ENCODE measurements around the gene ACOX1. TPM values are rescaled to one million over a fixed set of nuclear protein-coding genes. Genes with fewer than 3 reads are reported as not detected.

ACOX1 gene
- total and polyA plus RNA-seq, 2 of the 13 experiments (the other 11 are each of a cell fraction or from before 2014, with no cell fraction given), result 86.4 to 120 TPM

DNA sequence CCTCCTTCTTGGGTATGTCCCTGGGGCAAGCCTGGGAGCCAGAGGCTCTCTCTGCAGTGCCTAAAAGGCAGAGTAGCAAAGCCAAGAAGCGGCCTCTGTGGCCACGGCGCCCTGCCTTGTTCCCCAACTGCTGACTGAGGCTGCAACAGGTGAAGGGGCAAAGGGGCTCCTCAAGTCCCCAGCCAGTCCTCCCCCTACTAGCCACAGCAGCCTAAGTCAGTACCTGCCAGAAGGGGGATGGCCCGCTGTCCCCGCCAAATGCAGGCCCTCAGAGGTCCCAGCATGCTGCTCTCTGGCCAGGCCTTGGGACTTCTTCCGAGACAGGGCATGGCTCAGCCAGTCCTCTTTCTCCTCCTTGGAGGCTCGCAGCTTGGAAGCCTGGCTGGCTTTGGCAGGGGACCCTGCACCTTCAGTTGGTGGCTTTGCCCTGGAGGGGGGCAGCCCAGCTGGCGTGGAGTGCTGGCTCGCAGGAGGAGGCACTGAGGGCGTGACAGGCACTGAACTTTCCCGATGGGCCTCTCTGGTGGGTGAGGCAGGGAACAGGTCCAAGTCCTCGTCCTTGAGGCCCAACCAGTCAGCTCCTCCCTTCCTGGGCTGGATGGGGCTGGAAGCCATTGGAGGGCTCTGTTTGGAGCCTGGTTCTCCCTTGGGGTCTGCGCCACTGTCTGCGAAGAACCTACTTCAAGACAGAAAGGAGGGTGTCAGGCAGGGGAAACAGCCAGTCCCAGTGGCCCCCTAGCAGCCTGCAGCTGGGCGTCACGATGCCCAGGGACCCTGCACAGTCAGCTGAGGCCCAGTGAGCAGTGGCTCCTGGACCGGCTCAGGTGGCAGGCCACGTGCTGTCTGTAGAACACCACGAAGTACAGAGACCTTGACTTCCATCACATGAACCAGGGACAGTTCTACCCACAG is 55.7 kb downstream of the ACOX1 start (continued):
- 0 out of 2 replicates have a peak, but pooled peaks have one; percentile 42 for TF ChIP-seq POGK (CRISPR knock-in tag; conservative IDR thresholded peaks at IDR 0.05)
- 0 out of 2 replicates have a peak, but pooled peaks have one; percentile 14 for TF ChIP-seq ZNF572 (CRISPR knock-in tag; IDR thresholded peaks at IDR 0.05)
- peak; percentile 40; the same call in 1 of the 2 replicates for TF ChIP-seq IRF9 (CRISPR knock-in tag; IDR thresholded peaks at IDR 0.05; ENCODE audit: borderline replicate concordance)
- peak; percentile 72 for TF ChIP-seq ZNF883 (CRISPR knock-in tag; IDR thresholded peaks at IDR 0.05; ENCODE audit: not compliant biosample characterization)
- TF ChIP-seq ZNF678 (CRISPR knock-in tag; IDR thresholded peaks at IDR 0.05), result no peak
- peak; percentile 52; the same call in 1 of the 2 replicates for TF ChIP-seq BRD4 (CRISPR knock-in tag; IDR thresholded peaks at IDR 0.05)
- no peak for TF ChIP-seq SMAD1 (CRISPR knock-in tag; IDR thresholded peaks at IDR 0.05; ENCODE audit: borderline replicate concordance, low read depth)
- TF ChIP-seq SPEN (CRISPR knock-in tag; IDR thresholded peaks at IDR 0.05; ENCODE audit: low read depth), result peak; percentile 51; the same call in 1 of the 2 replicates
- no peak for TF ChIP-seq ZSCAN29 (CRISPR knock-in tag; conservative IDR thresholded peaks at IDR 0.05)
- TF ChIP-seq FOXP1 (IDR thresholded peaks at IDR 0.05), result no peak
- TF ChIP-seq FOXP1 (CRISPR knock-in tag; IDR thresholded peaks at IDR 0.05), result no peak
- TF ChIP-seq TFDP2 (CRISPR knock-in tag; IDR thresholded peaks at IDR 0.05), result peak; percentile 46
- TF ChIP-seq SALL1 (CRISPR knock-in tag; IDR thresholded peaks at IDR 0.05), result peak; percentile 67; the same call in 1 of the 2 replicates
- peak; percentile 59 for TF ChIP-seq ZBTB7B (CRISPR knock-in tag; IDR thresholded peaks at IDR 0.05)
- no peak for TF ChIP-seq ZBTB1 (CRISPR knock-in tag; IDR thresholded peaks at IDR 0.05; ENCODE audit: borderline replicate concordance)
- no peak for TF ChIP-seq SIX4 (CRISPR knock-in tag; IDR thresholded peaks at IDR 0.05)
- TF ChIP-seq NR0B2 (CRISPR knock-in tag; IDR thresholded peaks at IDR 0.05), result peak; percentile 66; the same call in 1 of the 2 replicates
- peak; percentile 32; the same call in 1 of the 2 replicates for TF ChIP-seq HOXA5 (CRISPR knock-in tag; IDR thresholded peaks at IDR 0.05)
- 0 out of 2 replicates have a peak, but pooled peaks have one; percentile 24 for TF ChIP-seq TARDBP (CRISPR knock-in tag; IDR thresholded peaks at IDR 0.05)
- TF ChIP-seq ATM (IDR thresholded peaks at IDR 0.05; ENCODE audit: borderline replicate concordance), result no peak
